Suprapubic skin (tissue), 3 donors: ENCODE results near the gene RHAG.

Source experiments
- EP300 ChIP-seq: sonication (generic); formaldehyde crosslinking; IDR thresholded peaks from one replicate; pipeline ENCODE4 v1.6.1; 2017; ENCODE audit warnings: antibody characterized with exemption
- POLR2A ChIP-seq, 2 donors: fragments of 450-650 bp; IDR thresholded peaks; one replicate each; pipeline ENCODE4 v1.6.1; 2017; ENCODE audit warnings: antibody characterized with exemption in 2 of 2, mild to moderate bottlenecking in 2 of 2, moderate library complexity in 2 of 2
- TF ChIP-seq, protein P1 (sequence below), 2 donors: fragments of 200-600 bp in 1 of 2; fragments of 450-650 bp in 1 of 2; sonication (generic) in 1 of 2; IDR thresholded peaks; one replicate each; pipeline ENCODE4 v1.5.1; 2016 to 2019; ENCODE audit warnings: antibody characterized with exemption in 2 of 2, mild to moderate bottlenecking in 1 of 2, moderate library complexity in 1 of 2

- TF ChIP-seq EP300 (no peak), POLR2A (IDR thresholded peaks at IDR 0.05) (no peak)
- TF ChIP-seq, protein P1, sequence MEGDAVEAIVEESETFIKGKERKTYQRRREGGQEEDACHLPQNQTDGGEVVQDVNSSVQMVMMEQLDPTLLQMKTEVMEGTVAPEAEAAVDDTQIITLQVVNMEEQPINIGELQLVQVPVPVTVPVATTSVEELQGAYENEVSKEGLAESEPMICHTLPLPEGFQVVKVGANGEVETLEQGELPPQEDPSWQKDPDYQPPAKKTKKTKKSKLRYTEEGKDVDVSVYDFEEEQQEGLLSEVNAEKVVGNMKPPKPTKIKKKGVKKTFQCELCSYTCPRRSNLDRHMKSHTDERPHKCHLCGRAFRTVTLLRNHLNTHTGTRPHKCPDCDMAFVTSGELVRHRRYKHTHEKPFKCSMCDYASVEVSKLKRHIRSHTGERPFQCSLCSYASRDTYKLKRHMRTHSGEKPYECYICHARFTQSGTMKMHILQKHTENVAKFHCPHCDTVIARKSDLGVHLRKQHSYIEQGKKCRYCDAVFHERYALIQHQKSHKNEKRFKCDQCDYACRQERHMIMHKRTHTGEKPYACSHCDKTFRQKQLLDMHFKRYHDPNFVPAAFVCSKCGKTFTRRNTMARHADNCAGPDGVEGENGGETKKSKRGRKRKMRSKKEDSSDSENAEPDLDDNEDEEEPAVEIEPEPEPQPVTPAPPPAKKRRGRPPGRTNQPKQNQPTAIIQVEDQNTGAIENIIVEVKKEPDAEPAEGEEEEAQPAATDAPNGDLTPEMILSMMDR (IDR thresholded peaks at IDR 0.05): peak; percentile 52 to 80
These were observed 29.8 kb downstream of the RHAG start for GRCh38 chr6:49606721-49607390.
